ENCODE results near the gene NPTX1. TPM values are rescaled to one million over a fixed set of nuclear protein-coding genes. Genes with fewer than 3 reads are reported as not detected.

NPTX1 gene
- total RNA-seq, 4 donors from 2014 or later, result 0.92 to 0.98 TPM; not detected in 2

DNA sequence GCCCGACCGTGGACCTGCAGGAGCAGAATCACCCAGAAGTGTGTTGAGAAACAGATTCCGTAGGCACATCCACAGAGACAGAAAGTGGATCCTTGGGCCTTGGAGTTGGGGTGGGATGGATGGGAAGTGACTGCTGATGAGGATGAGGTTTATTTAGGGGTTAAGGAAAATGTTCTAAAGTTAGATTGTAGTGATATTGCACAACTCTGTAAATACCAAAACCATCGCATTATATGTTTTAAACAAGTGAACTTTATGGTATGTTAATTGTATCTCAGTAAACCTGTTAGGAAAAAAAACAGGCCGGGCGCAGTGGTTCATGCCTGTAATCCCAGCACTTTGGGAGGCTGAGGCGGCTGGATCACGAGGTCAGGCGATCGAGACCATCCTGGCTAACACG lies 57.8 kb downstream of the NPTX1 start:
- Histone ChIP-seq H3K9me3 (no peaks in the 10 kb centered on the region), H3K27me3 (no peaks in the 10 kb centered on the region), H3K36me3 (no peaks in the 10 kb centered on the region), H3K4me3 (replicated peaks in 1 of 3) (no peak overlapping the region), H3K4me1 (peaks cover 15 to 23% of the 10 kb centered on the region in 2 donors), H3K27ac (no peak overlapping the region)
- DNase-seq, result no peak
- WGBS, 2 donors, result 94 to 95% methylated on average over 11 of the region's 11 CpGs
- no peak for TF ChIP-seq POLR2A (IDR thresholded peaks at IDR 0.05)
- TF ChIP-seq, protein P1, sequence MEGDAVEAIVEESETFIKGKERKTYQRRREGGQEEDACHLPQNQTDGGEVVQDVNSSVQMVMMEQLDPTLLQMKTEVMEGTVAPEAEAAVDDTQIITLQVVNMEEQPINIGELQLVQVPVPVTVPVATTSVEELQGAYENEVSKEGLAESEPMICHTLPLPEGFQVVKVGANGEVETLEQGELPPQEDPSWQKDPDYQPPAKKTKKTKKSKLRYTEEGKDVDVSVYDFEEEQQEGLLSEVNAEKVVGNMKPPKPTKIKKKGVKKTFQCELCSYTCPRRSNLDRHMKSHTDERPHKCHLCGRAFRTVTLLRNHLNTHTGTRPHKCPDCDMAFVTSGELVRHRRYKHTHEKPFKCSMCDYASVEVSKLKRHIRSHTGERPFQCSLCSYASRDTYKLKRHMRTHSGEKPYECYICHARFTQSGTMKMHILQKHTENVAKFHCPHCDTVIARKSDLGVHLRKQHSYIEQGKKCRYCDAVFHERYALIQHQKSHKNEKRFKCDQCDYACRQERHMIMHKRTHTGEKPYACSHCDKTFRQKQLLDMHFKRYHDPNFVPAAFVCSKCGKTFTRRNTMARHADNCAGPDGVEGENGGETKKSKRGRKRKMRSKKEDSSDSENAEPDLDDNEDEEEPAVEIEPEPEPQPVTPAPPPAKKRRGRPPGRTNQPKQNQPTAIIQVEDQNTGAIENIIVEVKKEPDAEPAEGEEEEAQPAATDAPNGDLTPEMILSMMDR (IDR thresholded peaks at IDR 0.05), result no peak
- intact Hi-C loops (cut with DNase I), result no loop called here

Small RNAs within 50 kb of the gene (microRNA-seq; reads per million reads assigned to microRNA genes)
- gene MIR4730, result not detected

Small RNAs within 50 kb of the gene (small RNA-seq; reads per million reads assigned to genes)
- not detected for gene AC120024.2
- not detected for gene AC120024.3
- gene MIR4730, result 0.28 reads per million

Other genes starting within 250 kb of the NPTX1 start
- gene RNF213, start 215.8 kb downstream of the NPTX1 start, total RNA-seq, result 100 to 1,000 TPM; 107 to 245 (median 187) TPM
- 10 to 100 TPM; 18.8 to 37.1 (median 21.2) TPM for gene ENDOV, start 61.4 kb downstream of the NPTX1 start, total RNA-seq
- 10 to 100 TPM; 24.2 to 58.1 (median 34.5) TPM for gene RPTOR, start 68.2 kb upstream of the NPTX1 start, total RNA-seq

All from thyroid gland (tissue), 4 donors.